ENCODE data around the gene NRXN3.

DNA sequence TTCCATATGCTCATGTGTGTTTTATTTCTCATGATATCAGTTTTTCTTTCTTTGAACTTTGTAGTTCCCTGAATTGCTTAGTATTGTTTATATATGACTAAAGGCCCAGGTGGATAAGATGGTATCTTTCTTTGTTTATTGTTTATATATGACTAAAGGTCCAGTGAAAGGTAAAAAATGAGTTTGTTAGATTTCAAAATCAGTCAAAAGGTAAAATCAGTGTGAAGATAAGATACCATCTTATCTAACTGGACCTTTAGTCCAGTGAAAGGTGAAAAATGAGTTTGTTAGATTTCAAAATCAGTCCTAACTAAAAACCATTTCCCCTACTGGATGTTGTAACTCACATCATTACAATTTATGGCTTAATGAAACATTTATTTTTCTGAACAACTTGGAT, 1150.9 kb downstream of the NRXN3 start:
- TF ChIP-seq CTCF (optimal IDR thresholded peaks at IDR 0.05 in 1 of 3, IDR thresholded peaks at IDR 0.05 in 1 of 3, conservative IDR thresholded peaks at IDR 0.05 in 1 of 3; ENCODE audit: extremely low read depth in 1 of 3, insufficient read depth in 2 of 3, low read length in 3 of 3) (no peak), EZH2 (IDR thresholded peaks at IDR 0.05; ENCODE audit: low read length) (no peak)
